HL-60 (cell line): Measurements from ENCODE around the gene PCCB.

Experiments used
- DNase-seq, 2 experiments: peaks; one replicate each; pipeline ENCODE4 v3.0.0-alpha.2; 2010 to 2020; ENCODE audit warnings: low read depth in 1 of 2, low spot score in 1 of 2
- H3K27ac ChIP-seq: fragments of 250-450 bp; sonication (Bioruptor Pico); replicated peaks from 2 replicates; pipeline ENCODE4 v1.5.1; 2020; ENCODE audit warnings: mild to moderate bottlenecking, moderate library complexity
- H3K27me3 ChIP-seq: fragments of 250-450 bp; sonication (Bioruptor Pico); 2 replicates; pipeline ENCODE4 v1.5.1; 2021; ENCODE audit warnings: mild to moderate bottlenecking, moderate library complexity; ENCODE audit not compliant: insufficient read depth, poor library complexity, severe bottlenecking
- H3K4me3 ChIP-seq: replicated peaks from 2 replicates; pipeline ENCODE4 v1.5.1; 2011; ENCODE audit warnings: mild to moderate bottlenecking, control low read depth, low read length; ENCODE audit not compliant: insufficient read depth
- CTCF ChIP-seq: IDR thresholded peaks from one replicate; pipeline ENCODE4 v1.5.1; 2011; ENCODE audit warnings: low read length, control low read depth, inconsistent platforms; ENCODE audit not compliant: insufficient read depth
- GABPA ChIP-seq: IDR thresholded peaks from 2 replicates; pipeline ENCODE4 v1.6.1; 2012; ENCODE audit warnings: low read depth
- POLR2AphosphoS5 ChIP-seq: IDR thresholded peaks from 2 replicates; pipeline ENCODE4 v1.6.1; 2012; ENCODE audit warnings: low read depth
- REST ChIP-seq: IDR thresholded peaks from 2 replicates; pipeline ENCODE4 v1.6.1; 2012; ENCODE audit warnings: low read depth; ENCODE audit not compliant: insufficient replicate concordance
- SPI1 ChIP-seq: IDR thresholded peaks from 2 replicates; pipeline ENCODE4 v1.6.1; 2012; ENCODE audit warnings: low read depth, mild to moderate bottlenecking, borderline replicate concordance

Gene PCCB

GRCh38 chr3:136236109-136236508 lies 14.0 kb upstream of the PCCB start:
- no peak overlapping the region for H3K27ac ChIP-seq

GRCh38 chr3:136237103-136237502 lies 13.0 kb upstream of the PCCB start:
- H3K4me3 ChIP-seq, result no peak overlapping the region
- no peak overlapping the region for H3K27ac ChIP-seq
- TF ChIP-seq CTCF, result no peak
- no peak for TF ChIP-seq POLR2AphosphoS5
- TF ChIP-seq REST, result no peak
- no peak for TF ChIP-seq SPI1
- TF ChIP-seq GABPA, result no peak
- DNase-seq, result no peak
- H3K27me3 ChIP-seq, result no peaks in the 10 kb centered on the region

More at GRCh38 chr3:136236109-136236508, 14.0 kb upstream of the PCCB start:
- TF ChIP-seq GABPA (no peak), POLR2AphosphoS5 (no peak), CTCF (no peak), REST (no peak), SPI1 (no peak)
- DNase-seq, result no peak
- H3K27me3 ChIP-seq, result no peaks in the 10 kb centered on the region
- no peak overlapping the region for H3K4me3 ChIP-seq

GRCh38 chr3:136237961-136238649 lies 12.0 kb upstream of the PCCB start:
- no peaks in the 10 kb centered on the region for H3K27me3 ChIP-seq
- no peak for TF ChIP-seq CTCF
- TF ChIP-seq REST, result no peak
- TF ChIP-seq GABPA, result no peak
- no peak for TF ChIP-seq POLR2AphosphoS5
- no peak for TF ChIP-seq SPI1
- no peak overlapping the region for H3K4me3 ChIP-seq
- no peak for DNase-seq
- H3K27ac ChIP-seq, result no peak overlapping the region
